Cardiac fibroblast (primary cell): ENCODE measurements around the gene PAQR5.
A peak's percentile ranks its signal among the peaks of the same experiment; 100 is the strongest.

Experiments used
- DNase-seq, 2 donors: peaks; one replicate each; pipeline versions ENCODE4 v3.0.0 to v3.0.0-alpha.2; 2010; ENCODE audit warnings: low read depth in 2 of 2
- H3K4me3 ChIP-seq, 2 donors: replicated peaks in 1 of 2; 1 replicate in 1 of 2; 2 replicates in 1 of 2; pipeline ENCODE4 v1.5.1; 2011; ENCODE audit warnings: low read depth in 2 of 2, low read length in 2 of 2, mild to moderate bottlenecking in 2 of 2, moderate library complexity in 1 of 2
- CTCF ChIP-seq: IDR thresholded peaks from one replicate; pipeline ENCODE4 v1.5.1; 2011; ENCODE audit warnings: low read depth, mild to moderate bottlenecking, low read length, inconsistent platforms

Gene PAQR5

GRCh38 chr15:69391046-69391757 lies 92.5 kb downstream of the PAQR5 start:
- TF ChIP-seq CTCF, result no peak
- H3K4me3 ChIP-seq, result no peak overlapping the region
- DNase-seq, result no peak

- no peak for TF ChIP-seq CTCF
- no peak overlapping the region for H3K4me3 ChIP-seq
- DNase-seq, result no peak
Measured at GRCh38 chr15:69392352-69392751, 93.6 kb downstream of the PAQR5 start.

- no peak for TF ChIP-seq CTCF
- H3K4me3 ChIP-seq, result no peak overlapping the region
- DNase-seq, result peak in 1 of 2 donors; percentile 12
Measured at GRCh38 chr15:69393831-69394491, 95.2 kb downstream of the PAQR5 start.

GRCh38 chr15:69394556-69395282 lies 96.0 kb downstream of the PAQR5 start:
- peak; percentile 94 for TF ChIP-seq CTCF
- peak; percentile 78 to 81 for DNase-seq
- no peak overlapping the region for H3K4me3 ChIP-seq

GRCh38 chr15:69395460-69395859 lies 96.7 kb downstream of the PAQR5 start:
- TF ChIP-seq CTCF, result no peak
- H3K4me3 ChIP-seq, result no peak overlapping the region
- no peak for DNase-seq

GRCh38 chr15:69395991-69396390 lies 97.3 kb downstream of the PAQR5 start:
- no peak overlapping the region for H3K4me3 ChIP-seq
- DNase-seq, result no peak
- TF ChIP-seq CTCF, result no peak
